Measurements from ENCODE around the gene MATK. TPM values are rescaled to one million over a fixed set of nuclear protein-coding genes. Genes with fewer than 3 reads are reported as not detected.

The MATK gene
- total and polyA plus RNA-seq, 2 donors, result 12.0 to 16.2 TPM

- DNase-seq (ENCODE audit: low read depth in 6 of 9, low spot score in 9 of 9), result no peak
- H3K27ac ChIP-seq (ENCODE audit: low read depth in 1 of 2, low read length in 1 of 2), result no peak overlapping the region
- H3K9me3 ChIP-seq (ENCODE audit: control insufficient read depth in 2 of 2, insufficient read depth in 1 of 2, low read length in 1 of 2), result peaks cover 11 to 49% of the 10 kb centered on the region in 2 donors
- no peaks in the 10 kb centered on the region for H3K36me3 ChIP-seq (ENCODE audit: control insufficient read depth in 2 of 2, insufficient read depth in 2 of 2, low read length in 1 of 2)
- H3K4me1 ChIP-seq (ENCODE audit: control insufficient read depth in 2 of 2, insufficient read depth in 2 of 2, low read length in 2 of 2), result no peaks in the 10 kb centered on the region
- peaks cover under 1 to 6% of the 10 kb centered on the region in 2 donors for H3K27me3 ChIP-seq (ENCODE audit: control insufficient read depth in 2 of 2, insufficient read depth in 1 of 2, low read length in 1 of 2)
- WGBS, result 91% methylated on average over 44 of the region's 44 CpGs
- no peak overlapping the region for H3K4me3 ChIP-seq (ENCODE audit: low read length in 2 of 2)
Observed at GRCh38 chr19:3778899-3779723, 7.1 kb downstream of the MATK start.

GRCh38 chr19:3778104-3778867 lies 7.9 kb downstream of the MATK start:
- no peaks in the 10 kb centered on the region for H3K27me3 ChIP-seq (ENCODE audit: control insufficient read depth in 2 of 2, insufficient read depth in 1 of 2, low read length in 1 of 2)
- peaks cover 11 to 49% of the 10 kb centered on the region in 2 donors for H3K9me3 ChIP-seq (ENCODE audit: control insufficient read depth in 2 of 2, insufficient read depth in 1 of 2, low read length in 1 of 2)
- no peaks in the 10 kb centered on the region for H3K4me1 ChIP-seq (ENCODE audit: control insufficient read depth in 2 of 2, insufficient read depth in 2 of 2, low read length in 2 of 2)
- no peak for DNase-seq (ENCODE audit: low read depth in 6 of 9, low spot score in 9 of 9)
- no peaks in the 10 kb centered on the region for H3K36me3 ChIP-seq (ENCODE audit: control insufficient read depth in 2 of 2, insufficient read depth in 2 of 2, low read length in 1 of 2)
- H3K4me3 ChIP-seq (ENCODE audit: low read length in 2 of 2), result no peak overlapping the region
- 97% methylated on average over 37 of the region's 37 CpGs for WGBS
- H3K27ac ChIP-seq (ENCODE audit: low read depth in 1 of 2, low read length in 1 of 2), result no peak overlapping the region

- Histone ChIP-seq H3K27me3 (ENCODE audit: control insufficient read depth in 2 of 2, insufficient read depth in 1 of 2, low read length in 1 of 2) (no peaks in the 10 kb centered on the region), H3K9me3 (ENCODE audit: control insufficient read depth in 2 of 2, insufficient read depth in 1 of 2, low read length in 1 of 2) (peaks cover 3 to 33% of the 10 kb centered on the region in 2 donors), H3K36me3 (ENCODE audit: control insufficient read depth in 2 of 2, insufficient read depth in 2 of 2, low read length in 1 of 2) (no peaks in the 10 kb centered on the region), H3K27ac (ENCODE audit: low read depth in 1 of 2, low read length in 1 of 2) (no peak overlapping the region), H3K4me1 (ENCODE audit: control insufficient read depth in 2 of 2, insufficient read depth in 2 of 2, low read length in 2 of 2) (no peaks in the 10 kb centered on the region), H3K4me3 (ENCODE audit: low read length in 2 of 2) (no peak overlapping the region)
- DNase-seq (ENCODE audit: low read depth in 6 of 9, low spot score in 9 of 9), result no peak
- WGBS, result 100% methylated on average over 1 of the region's 1 CpG
Observed at GRCh38 chr19:3776479-3777040, 9.6 kb downstream of the MATK start.

- no peaks in the 10 kb centered on the region for H3K36me3 ChIP-seq (ENCODE audit: control insufficient read depth in 2 of 2, insufficient read depth in 2 of 2, low read length in 1 of 2)
- no peaks in the 10 kb centered on the region for H3K27me3 ChIP-seq (ENCODE audit: control insufficient read depth in 2 of 2, insufficient read depth in 1 of 2, low read length in 1 of 2)
- DNase-seq (ENCODE audit: low read depth in 6 of 9, low spot score in 9 of 9), result no peak
- peaks cover 0 to 26% of the 10 kb centered on the region in 2 donors for H3K9me3 ChIP-seq (ENCODE audit: control insufficient read depth in 2 of 2, insufficient read depth in 1 of 2, low read length in 1 of 2)
- H3K4me3 ChIP-seq (ENCODE audit: low read length in 2 of 2), result no peak overlapping the region
- WGBS, result 92% methylated on average over 5 of the region's 5 CpGs
- no peaks in the 10 kb centered on the region for H3K4me1 ChIP-seq (ENCODE audit: control insufficient read depth in 2 of 2, insufficient read depth in 2 of 2, low read length in 2 of 2)
- no peak overlapping the region for H3K27ac ChIP-seq (ENCODE audit: low read depth in 1 of 2, low read length in 1 of 2)
Observed at GRCh38 chr19:3775831-3776230, 10.3 kb downstream of the MATK start.

- Histone ChIP-seq H3K27me3 (ENCODE audit: control insufficient read depth in 2 of 2, insufficient read depth in 1 of 2, low read length in 1 of 2) (no peaks in the 10 kb centered on the region), H3K36me3 (ENCODE audit: control insufficient read depth in 2 of 2, insufficient read depth in 2 of 2, low read length in 1 of 2) (no peaks in the 10 kb centered on the region), H3K4me1 (ENCODE audit: control insufficient read depth in 2 of 2, insufficient read depth in 2 of 2, low read length in 2 of 2) (no peaks in the 10 kb centered on the region), H3K27ac (ENCODE audit: low read depth in 1 of 2, low read length in 1 of 2) (no peak overlapping the region), H3K4me3 (ENCODE audit: low read length in 2 of 2) (no peak overlapping the region), H3K9me3 (ENCODE audit: control insufficient read depth in 2 of 2, insufficient read depth in 1 of 2, low read length in 1 of 2) (peaks cover 0 to 21% of the 10 kb centered on the region in 2 donors)
- DNase-seq (ENCODE audit: low read depth in 6 of 9, low spot score in 9 of 9), result no peak
- 95% methylated on average over 2 of the region's 2 CpGs for WGBS
Observed at GRCh38 chr19:3775374-3775711, 10.8 kb downstream of the MATK start.

- DNase-seq (ENCODE audit: low read depth in 6 of 9, low spot score in 9 of 9), result no peak
- H3K9me3 ChIP-seq (ENCODE audit: control insufficient read depth in 2 of 2, insufficient read depth in 1 of 2, low read length in 1 of 2), result peaks cover 0 to 20% of the 10 kb centered on the region in 2 donors
- no peak overlapping the region for H3K4me3 ChIP-seq (ENCODE audit: low read length in 2 of 2)
- no peaks in the 10 kb centered on the region for H3K27me3 ChIP-seq (ENCODE audit: control insufficient read depth in 2 of 2, insufficient read depth in 1 of 2, low read length in 1 of 2)
- WGBS, result 85% methylated on average over 25 of the region's 25 CpGs
- H3K4me1 ChIP-seq (ENCODE audit: control insufficient read depth in 2 of 2, insufficient read depth in 2 of 2, low read length in 2 of 2), result no peaks in the 10 kb centered on the region
- H3K27ac ChIP-seq (ENCODE audit: low read depth in 1 of 2, low read length in 1 of 2), result no peak overlapping the region
- H3K36me3 ChIP-seq (ENCODE audit: control insufficient read depth in 2 of 2, insufficient read depth in 2 of 2, low read length in 1 of 2), result peaks cover 0 to under 1% of the 10 kb centered on the region in 2 donors
Observed at GRCh38 chr19:3774621-3775373, 11.4 kb downstream of the MATK start.

GRCh38 chr19:3773814-3774515 lies 12.2 kb downstream of the MATK start:
- DNase-seq (ENCODE audit: low read depth in 6 of 9, low spot score in 9 of 9), result no peak
- H3K27ac ChIP-seq (ENCODE audit: low read depth in 1 of 2, low read length in 1 of 2), result no peak overlapping the region
- WGBS, result 95% methylated on average over 12 of the region's 12 CpGs
- H3K27me3 ChIP-seq (ENCODE audit: control insufficient read depth in 2 of 2, insufficient read depth in 1 of 2, low read length in 1 of 2), result no peaks in the 10 kb centered on the region
- peaks cover 1 to 9% of the 10 kb centered on the region in 2 donors for H3K36me3 ChIP-seq (ENCODE audit: control insufficient read depth in 2 of 2, insufficient read depth in 2 of 2, low read length in 1 of 2)
- peaks cover 0 to 12% of the 10 kb centered on the region in 2 donors for H3K9me3 ChIP-seq (ENCODE audit: control insufficient read depth in 2 of 2, insufficient read depth in 1 of 2, low read length in 1 of 2)
- no peak overlapping the region for H3K4me3 ChIP-seq (ENCODE audit: low read length in 2 of 2)
- H3K4me1 ChIP-seq (ENCODE audit: control insufficient read depth in 2 of 2, insufficient read depth in 2 of 2, low read length in 2 of 2), result no peaks in the 10 kb centered on the region

- DNase-seq (ENCODE audit: low read depth in 6 of 9, low spot score in 9 of 9), result no peak
- Histone ChIP-seq H3K36me3 (ENCODE audit: control insufficient read depth in 2 of 2, insufficient read depth in 2 of 2, low read length in 1 of 2) (peaks cover 18 to 28% of the 10 kb centered on the region in 2 donors), H3K4me3 (ENCODE audit: low read length in 2 of 2) (no peak within 1 kb of the TSS), H3K27me3 (ENCODE audit: control insufficient read depth in 2 of 2, insufficient read depth in 1 of 2, low read length in 1 of 2) (no peaks in the 10 kb centered on the region), H3K4me1 (ENCODE audit: control insufficient read depth in 2 of 2, insufficient read depth in 2 of 2, low read length in 2 of 2) (no peaks in the 10 kb centered on the region), H3K9me3 (ENCODE audit: control insufficient read depth in 2 of 2, insufficient read depth in 1 of 2, low read length in 1 of 2) (no peaks in the 10 kb centered on the region), H3K27ac (ENCODE audit: low read depth in 1 of 2, low read length in 1 of 2) (no peak within 1 kb of the TSS)
- WGBS, result 77% methylated on average over 23 of the region's 23 CpGs
Observed at GRCh38 chr19:3771906-3772455, 14.2 kb downstream of the MATK start, which contains the start of gene RAX2. RAX2 (minus strand) TSS chr19:3772228; CDS start chr19:3771742, 486 bp downstream.
